Lower leg skin (tissue), 3 donors: Measurements from ENCODE around the gene TYW1.
"Not testable (repeated sequence)": the region's sequence is repeated elsewhere in the genome, so short reads cannot be mapped to it uniquely, and the experiment has no call there.

Source experiments
- POLR2A ChIP-seq, 2 donors: fragments of 450-650 bp; IDR thresholded peaks; one replicate each; pipeline ENCODE4 v1.6.1; 2016 to 2017; ENCODE audit warnings: antibody characterized with exemption in 2 of 2, mild to moderate bottlenecking in 1 of 2, moderate library complexity in 1 of 2
- TF ChIP-seq, protein P1 (sequence below), 3 donors: fragments of 450-650 bp; IDR thresholded peaks; one replicate each; pipeline ENCODE4 v1.5.1; 2016; ENCODE audit warnings: antibody characterized with exemption in 3 of 3, mild to moderate bottlenecking in 3 of 3, moderate library complexity in 2 of 3

DNA sequence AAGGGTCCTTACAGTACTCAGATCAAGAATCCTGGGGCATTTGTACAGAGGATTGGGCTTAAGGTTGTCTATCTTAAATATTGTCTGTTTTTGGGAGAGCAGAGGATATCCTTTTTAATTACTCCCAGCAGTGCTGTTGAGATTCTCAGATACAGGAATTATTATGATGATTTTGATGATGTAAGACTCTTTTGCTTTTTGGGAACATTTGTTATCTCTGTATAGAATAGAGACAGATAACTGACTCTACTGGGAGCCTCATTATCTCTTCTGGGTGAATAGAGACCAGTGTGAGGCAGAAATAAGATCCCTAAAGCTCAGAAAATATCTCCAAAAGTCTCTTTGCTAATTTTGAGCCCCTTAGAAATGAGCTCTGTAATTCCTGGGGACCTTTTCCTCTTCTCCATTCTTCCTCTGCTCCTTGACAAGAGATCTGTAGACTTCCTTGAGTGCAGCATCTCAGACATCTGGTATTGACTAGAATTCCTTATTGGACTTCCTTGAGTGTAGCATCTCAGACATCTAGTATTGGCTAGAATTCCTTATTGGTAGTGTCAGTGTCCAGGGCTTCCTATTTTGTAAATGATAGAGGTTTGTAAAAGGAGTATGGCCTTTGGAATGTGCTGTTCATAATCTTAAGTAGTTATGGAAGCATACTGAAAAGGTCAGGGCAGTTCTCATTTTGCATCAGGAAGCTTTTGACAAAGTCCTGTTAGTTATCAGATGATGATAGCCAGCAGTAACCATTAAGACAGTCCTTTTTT is 118.0 kb downstream of the TYW1 start:
- TF ChIP-seq, protein P1, sequence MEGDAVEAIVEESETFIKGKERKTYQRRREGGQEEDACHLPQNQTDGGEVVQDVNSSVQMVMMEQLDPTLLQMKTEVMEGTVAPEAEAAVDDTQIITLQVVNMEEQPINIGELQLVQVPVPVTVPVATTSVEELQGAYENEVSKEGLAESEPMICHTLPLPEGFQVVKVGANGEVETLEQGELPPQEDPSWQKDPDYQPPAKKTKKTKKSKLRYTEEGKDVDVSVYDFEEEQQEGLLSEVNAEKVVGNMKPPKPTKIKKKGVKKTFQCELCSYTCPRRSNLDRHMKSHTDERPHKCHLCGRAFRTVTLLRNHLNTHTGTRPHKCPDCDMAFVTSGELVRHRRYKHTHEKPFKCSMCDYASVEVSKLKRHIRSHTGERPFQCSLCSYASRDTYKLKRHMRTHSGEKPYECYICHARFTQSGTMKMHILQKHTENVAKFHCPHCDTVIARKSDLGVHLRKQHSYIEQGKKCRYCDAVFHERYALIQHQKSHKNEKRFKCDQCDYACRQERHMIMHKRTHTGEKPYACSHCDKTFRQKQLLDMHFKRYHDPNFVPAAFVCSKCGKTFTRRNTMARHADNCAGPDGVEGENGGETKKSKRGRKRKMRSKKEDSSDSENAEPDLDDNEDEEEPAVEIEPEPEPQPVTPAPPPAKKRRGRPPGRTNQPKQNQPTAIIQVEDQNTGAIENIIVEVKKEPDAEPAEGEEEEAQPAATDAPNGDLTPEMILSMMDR (IDR thresholded peaks at IDR 0.05), result not testable (repeated sequence)
- not testable (repeated sequence) for TF ChIP-seq POLR2A (IDR thresholded peaks at IDR 0.05)
